Aorta (tissue), 5 donors: ENCODE data around the gene FARP1. TPM values are rescaled to one million over a fixed set of nuclear protein-coding genes. Genes with fewer than 3 reads are reported as not detected.

ENCODE experiments used
- ATAC-seq: fragments of 200-7000 bp; cut with Tn5 transposase; one replicate; pipeline ENCODE4 v1.9.1; 2022; ENCODE audit warnings: moderate library complexity; ENCODE audit not compliant: low FRiP score
- DNase-seq, 2 donors: peaks; one replicate each; pipeline ENCODE4 v3.0.0-alpha.2; 2020
- H3K27ac ChIP-seq, 2 donors: one replicate each; pipeline ENCODE4 v1.5.1; 2013; ENCODE audit warnings: low read length in 2 of 2, mild to moderate bottlenecking in 2 of 2, moderate library complexity in 2 of 2, control low read depth in 1 of 2, inconsistent platforms in 1 of 2, low read depth in 1 of 2
- H3K27me3 ChIP-seq, 2 donors: one replicate each; pipeline ENCODE4 v1.6.1; 2013; ENCODE audit warnings: control low read depth in 1 of 2, low read length in 1 of 2, mild to moderate bottlenecking in 1 of 2, moderate library complexity in 1 of 2; ENCODE audit not compliant: insufficient read depth in 2 of 2, control insufficient read depth in 1 of 2
- H3K36me3 ChIP-seq, 2 donors: one replicate each; pipeline ENCODE4 v1.6.1; 2013; ENCODE audit warnings: control low read depth in 1 of 2, low read length in 1 of 2, mild to moderate bottlenecking in 1 of 2; ENCODE audit not compliant: insufficient read depth in 2 of 2, control insufficient read depth in 1 of 2
- H3K4me1 ChIP-seq, 2 donors: one replicate each; pipeline ENCODE4 v1.6.1; 2013; ENCODE audit warnings: low read length in 2 of 2, control low read depth in 1 of 2, mild to moderate bottlenecking in 1 of 2, moderate library complexity in 1 of 2; ENCODE audit not compliant: insufficient read depth in 2 of 2, control insufficient read depth in 1 of 2
- H3K4me3 ChIP-seq, 2 donors: one replicate each; pipeline ENCODE4 v1.5.1; 2013; ENCODE audit warnings: low read length in 2 of 2, control low read depth in 1 of 2, mild to moderate bottlenecking in 1 of 2
- H3K9me3 ChIP-seq: one replicate; pipeline ENCODE4 v1.6.1; 2013; ENCODE audit warnings: mild to moderate bottlenecking, low read length; ENCODE audit not compliant: control insufficient read depth
- WGBS, 2 donors: extraction: QIAGEN DNeasy Blood & Tissue Kit; methylation state at CpG; one replicate each; pipeline ENCODE4 v1.1.7; 2013; 5-methylcytosine and 5-hydroxymethylcytosine counted together
- intact Hi-C, 2 donors: fragments of 100-400 bp; cut with DNase I; formaldehyde crosslinking; loops; one replicate each; pipeline versions ENCODE4 v1.14.2 to v1.15.0; 2022
- polyA plus RNA-seq, 2 donors: library from polyadenylated mRNA; stranded (reverse); fragments of 200-250 nt; gene quantifications; one replicate each; pipeline ENCODE4 v1.2.3, GENCODE V29; 2013
- total RNA-seq, 2 donors: library from RNA; stranded (reverse); fragmentation: NEBNext Ultra II Directional; extraction: Animal tissue kit (Norgen Biotek cat#: 25700); gene quantifications; one replicate each; pipeline ENCODE4 v1.2.1, GENCODE V29; 2021
- donor health status: healthy with polysubstance abuse.
- donor health status: Bipolar disorder and iron deficiency.
- donor health status: DM: no; HTN: no; CAD: no.
- donor health status: DM: no; HTN: no; CAD: no.
- donor health status: DM: yes; HTN: yes; CAD: no.

FARP1 gene
- total and polyA plus RNA-seq, 4 donors: 3.3 to 41.7 (median 23.7) TPM

DNA sequence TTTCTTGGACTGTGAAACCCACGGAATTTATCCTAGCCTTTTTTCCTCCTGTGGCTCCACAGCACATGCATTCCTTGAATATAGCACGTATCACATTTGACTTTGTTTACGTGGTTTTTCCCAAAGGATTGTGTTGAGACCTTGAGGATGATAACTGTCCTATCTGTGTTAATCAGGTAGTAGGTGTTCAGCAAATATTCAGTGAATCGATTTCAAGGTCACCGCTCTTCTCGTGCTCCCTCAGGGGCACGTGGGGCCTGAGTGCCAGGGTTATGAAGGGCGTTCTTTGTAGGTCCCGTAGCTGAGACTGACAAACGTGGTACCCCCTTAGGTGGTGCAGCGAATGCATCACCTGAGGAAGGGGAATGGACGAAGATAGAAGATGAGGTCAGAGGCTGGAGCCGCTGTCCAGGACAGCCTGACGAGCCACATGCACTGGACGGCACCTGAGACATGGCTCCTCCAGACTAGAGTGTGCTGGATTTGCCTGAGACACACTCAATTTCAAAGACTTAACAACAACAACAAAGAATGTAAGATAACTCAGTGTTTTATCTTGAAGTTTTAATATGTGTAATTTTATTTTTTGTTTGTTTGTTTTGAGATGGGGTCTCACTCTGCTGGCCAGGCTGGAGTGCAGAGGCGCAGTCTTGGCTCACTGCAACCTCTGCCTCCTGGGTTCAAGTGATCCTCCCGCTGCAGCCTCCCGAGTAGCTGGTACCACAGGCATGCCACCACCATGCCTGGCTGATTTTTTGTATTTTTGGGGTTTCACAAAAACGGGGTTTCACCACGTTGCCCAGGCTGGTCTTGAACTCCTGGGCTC lies 165.4 kb downstream of the FARP1 start:
- no peak overlapping the region for H3K27ac ChIP-seq
- no peaks in the 10 kb centered on the region for H3K9me3 ChIP-seq
- H3K4me3 ChIP-seq: no peak overlapping the region
- H3K36me3 ChIP-seq: no peaks in the 10 kb centered on the region
- intact Hi-C loops: no loop called here
- ATAC-seq: no peak
- no peaks in the 10 kb centered on the region for H3K4me1 ChIP-seq
- no peaks in the 10 kb centered on the region for H3K27me3 ChIP-seq
- WGBS, 2 donors: 67 to 73% methylated on average over 20 of the region's 20 CpGs
- no peak for DNase-seq

GRCh38 chr13:98309569-98310335 lies 166.9 kb downstream of the FARP1 start:
- WGBS, 2 donors: 63 to 67% methylated on average over 21 of the region's 21 CpGs
- H3K4me3 ChIP-seq: no peak overlapping the region
- ATAC-seq: no peak

GRCh38 chr13:98310485-98311199 lies 167.7 kb downstream of the FARP1 start:
- Histone ChIP-seq H3K4me3 (no peak overlapping the region), H3K9me3 (no peaks in the 10 kb centered on the region), H3K27me3 (no peaks in the 10 kb centered on the region), H3K4me1 (no peaks in the 10 kb centered on the region), H3K27ac (no peak overlapping the region), H3K36me3 (no peaks in the 10 kb centered on the region)
- no peak for ATAC-seq
- WGBS, 2 donors: 88 to 92% methylated on average over 2 of the region's 2 CpGs
- no peak for DNase-seq
- intact Hi-C loops: no loop called here

More at GRCh38 chr13:98309569-98310335, 166.9 kb downstream of the FARP1 start:
- intact Hi-C loops: no loop called here
- Histone ChIP-seq H3K4me1 (no peaks in the 10 kb centered on the region), H3K27ac (no peak overlapping the region), H3K9me3 (no peaks in the 10 kb centered on the region), H3K27me3 (no peaks in the 10 kb centered on the region), H3K36me3 (no peaks in the 10 kb centered on the region)
- no peak for DNase-seq

DNA sequence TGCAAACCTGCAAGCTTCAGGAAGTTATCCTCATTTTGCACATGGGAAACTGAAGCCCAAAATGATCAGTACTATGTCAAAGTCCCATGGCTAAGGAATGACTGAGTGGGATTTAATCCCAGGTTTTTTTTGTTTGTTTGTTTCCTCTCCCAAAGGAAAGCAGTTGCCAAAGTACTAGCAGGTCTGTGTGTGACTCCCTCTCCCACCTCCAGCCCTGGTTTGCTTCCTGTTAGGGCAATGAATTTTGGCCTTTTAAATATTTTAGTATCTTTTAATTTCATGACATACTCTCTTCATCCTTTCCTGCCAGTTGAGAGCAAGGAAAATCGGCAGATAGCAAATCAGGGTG lies 168.3 kb downstream of the FARP1 start:
- intact Hi-C loops: no loop called here
- no peaks in the 10 kb centered on the region for H3K36me3 ChIP-seq
- no peaks in the 10 kb centered on the region for H3K9me3 ChIP-seq
- 41 to 71% methylated on average over 1 of the region's 1 CpG for WGBS, 2 donors
- no peaks in the 10 kb centered on the region for H3K4me1 ChIP-seq
- H3K4me3 ChIP-seq: no peak overlapping the region
- ATAC-seq (no peak), DNase-seq (no peak)
- no peaks in the 10 kb centered on the region for H3K27me3 ChIP-seq
- H3K27ac ChIP-seq: no peak overlapping the region

- H3K27ac ChIP-seq: no peak overlapping the region
- H3K4me1 ChIP-seq: no peaks in the 10 kb centered on the region
- ATAC-seq (no peak), DNase-seq (no peak)
- WGBS, 2 donors: 91 to 95% methylated on average over 7 of the region's 7 CpGs
- no peaks in the 10 kb centered on the region for H3K9me3 ChIP-seq
- no peaks in the 10 kb centered on the region for H3K27me3 ChIP-seq
- no peaks in the 10 kb centered on the region for H3K36me3 ChIP-seq
- no peak overlapping the region for H3K4me3 ChIP-seq
- intact Hi-C loops: no loop called here
These were observed 169.7 kb downstream of the FARP1 start for GRCh38 chr13:98312606-98313005.

- H3K9me3 ChIP-seq: no peaks in the 10 kb centered on the region
- WGBS, 2 donors: 86% methylated on average over 20 of the region's 20 CpGs
- H3K27me3 ChIP-seq: no peaks in the 10 kb centered on the region
- H3K27ac ChIP-seq: no peak overlapping the region
- no peaks in the 10 kb centered on the region for H3K4me1 ChIP-seq
- DNase-seq: no peak
- H3K36me3 ChIP-seq: no peaks in the 10 kb centered on the region
- no peak for ATAC-seq
- intact Hi-C loops: no loop called here
- H3K4me3 ChIP-seq: no peak overlapping the region
These were observed 170.4 kb downstream of the FARP1 start for GRCh38 chr13:98313023-98313921.

DNA sequence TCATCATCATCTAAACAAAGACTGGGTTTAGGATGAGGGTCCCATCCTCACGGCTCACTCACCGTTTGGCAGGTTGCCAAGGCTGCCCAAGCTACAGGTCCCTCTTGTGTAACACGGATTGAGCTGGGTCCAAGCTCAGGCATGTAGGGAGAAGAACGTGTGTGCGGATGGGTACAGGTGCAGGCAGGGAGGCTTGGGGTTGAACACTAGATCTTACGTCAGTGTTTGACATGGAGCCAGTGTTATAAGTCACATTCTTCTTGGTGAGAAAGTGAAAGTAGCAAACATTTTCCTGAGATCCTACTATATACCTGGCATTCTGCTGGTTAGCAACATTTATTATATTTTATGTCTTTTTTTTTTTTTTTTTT lies 171.0 kb downstream of the FARP1 start:
- H3K4me3 ChIP-seq: no peak overlapping the region
- no peaks in the 10 kb centered on the region for H3K4me1 ChIP-seq
- H3K27me3 ChIP-seq: no peaks in the 10 kb centered on the region
- DNase-seq (no peak), ATAC-seq (no peak)
- no peak overlapping the region for H3K27ac ChIP-seq
- H3K36me3 ChIP-seq: no peaks in the 10 kb centered on the region
- H3K9me3 ChIP-seq: no peaks in the 10 kb centered on the region
- intact Hi-C loops: no loop called here
- WGBS, 2 donors: 82 to 87% methylated on average over 6 of the region's 6 CpGs

GRCh38 chr13:98315466-98315865 lies 172.6 kb downstream of the FARP1 start:
- WGBS, 2 donors: 59 to 65% methylated on average over 8 of the region's 8 CpGs
- H3K4me1 ChIP-seq: no peaks in the 10 kb centered on the region
- ATAC-seq (no peak), DNase-seq (no peak)
- intact Hi-C loops: no loop called here
- no peak overlapping the region for H3K4me3 ChIP-seq
- H3K9me3 ChIP-seq: no peaks in the 10 kb centered on the region
- H3K36me3 ChIP-seq: no peaks in the 10 kb centered on the region
- H3K27me3 ChIP-seq: no peaks in the 10 kb centered on the region
- no peak overlapping the region for H3K27ac ChIP-seq
